GM18907 (cell line): Measurements from ENCODE around the gene PARP9.
"Not testable (repeated sequence)": the region's sequence is repeated elsewhere in the genome, so short reads cannot be mapped to it uniquely, and the experiment has no call there.

Experiments
- ATAC-seq: cut with Tn5 transposase; IDR thresholded peaks from one replicate; pipeline ENCODE4 v1.9.1; 2021; ENCODE audit warnings: mild to moderate bottlenecking, moderate library complexity; ENCODE audit not compliant: unreplicated experiment

The PARP9 gene

GRCh38 chr3:122523317-122523716 lies 40.8 kb downstream of the PARP9 start:
- no peak for ATAC-seq

DNA sequence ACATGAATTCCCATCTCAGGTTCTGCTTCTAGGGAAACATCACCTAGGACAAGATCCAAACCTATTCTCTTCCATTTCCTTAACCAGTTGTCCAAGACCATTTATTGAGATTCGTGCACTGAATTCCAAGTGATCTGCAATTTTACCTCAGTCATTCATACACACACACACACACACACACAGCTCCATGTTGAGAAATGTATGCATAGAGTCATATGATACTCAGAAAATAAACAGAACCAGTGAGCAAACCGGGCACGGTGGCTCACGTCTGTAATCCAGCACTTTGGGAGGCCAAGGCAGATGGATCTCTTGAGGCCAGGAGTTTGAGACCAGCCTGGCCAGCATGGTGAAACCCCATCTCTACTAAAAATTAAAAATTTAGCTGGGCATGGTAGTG lies 43.2 kb downstream of the PARP9 start:
- ATAC-seq: no peak

DNA sequence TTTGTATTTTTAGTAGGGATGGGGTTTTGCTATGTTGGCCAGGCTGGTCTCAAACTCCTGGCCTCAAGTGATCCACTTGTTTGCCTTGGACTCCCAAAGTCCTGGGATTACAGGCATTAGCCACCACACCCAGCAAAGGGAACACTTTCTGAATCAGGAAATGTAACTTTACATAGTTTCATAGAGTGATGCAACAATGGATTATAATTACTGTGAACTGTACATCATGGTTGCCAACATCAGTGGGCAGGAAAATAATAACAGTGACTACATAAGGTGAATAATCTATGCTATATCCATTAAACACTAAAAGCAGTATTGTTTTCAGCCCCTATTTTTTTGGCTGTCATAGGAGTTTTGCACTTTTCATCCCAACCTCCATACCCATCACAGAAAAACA lies 44.4 kb downstream of the PARP9 start:
- ATAC-seq: no peak

DNA sequence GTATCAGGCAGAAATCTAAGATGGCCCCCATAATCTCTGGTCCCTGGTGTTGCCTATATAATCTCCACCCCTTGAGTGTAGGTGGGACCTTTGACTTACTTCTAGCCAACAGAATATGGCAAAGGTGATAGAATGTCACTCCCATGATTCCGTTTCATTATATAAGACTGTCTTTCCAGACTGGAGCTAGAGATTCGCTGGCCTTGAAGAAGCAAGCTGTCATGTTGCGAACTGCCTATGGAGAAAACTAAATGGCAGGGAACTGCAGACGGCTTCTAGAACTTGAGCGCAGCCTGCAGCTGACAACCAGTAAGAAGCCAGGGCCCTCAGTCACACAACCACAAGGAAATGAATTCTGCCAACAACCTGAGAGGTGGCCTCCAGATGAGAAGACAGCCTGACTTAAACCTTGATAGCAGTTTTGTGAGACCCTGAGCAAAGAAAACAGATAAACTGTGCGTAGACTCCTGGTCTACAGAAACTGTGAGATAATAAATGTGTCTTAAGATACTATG lies 47.2 kb downstream of the PARP9 start:
- no peak for ATAC-seq

- ATAC-seq: no peak
Observed at GRCh38 chr3:122515870-122516269, 48.2 kb downstream of the PARP9 start.

DNA sequence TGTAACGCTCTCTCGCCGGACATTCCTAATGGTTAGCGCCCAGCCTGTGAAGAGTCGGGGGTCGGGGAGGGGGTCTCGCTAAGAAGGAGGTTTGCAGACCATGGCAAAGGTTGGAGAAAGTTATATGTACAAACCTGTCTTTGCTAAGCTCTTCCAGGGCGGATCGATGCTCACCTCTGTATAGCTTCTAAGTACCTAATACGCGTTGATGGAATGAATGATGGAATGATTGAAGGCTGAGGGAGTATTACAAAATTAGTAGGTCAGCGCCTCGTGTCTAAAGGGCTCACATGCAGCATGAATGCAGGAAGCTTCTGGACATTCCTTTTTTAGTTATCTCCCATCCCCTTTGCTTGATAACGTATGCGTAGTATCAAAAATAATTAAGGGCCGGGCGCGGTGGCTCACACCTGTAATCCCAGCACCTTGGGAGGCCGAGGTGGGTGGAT lies 49.1 kb downstream of the PARP9 start:
- no peak for ATAC-seq

- peak; percentile 87 for ATAC-seq
Observed at GRCh38 chr3:122514123-122515019, 49.7 kb downstream of the PARP9 start, which contains the start of gene KPNA1. Gene KPNA1 (minus strand): TSS chr3:122514939. CDS start chr3:122496565, 18,374 bp downstream.

DNA sequence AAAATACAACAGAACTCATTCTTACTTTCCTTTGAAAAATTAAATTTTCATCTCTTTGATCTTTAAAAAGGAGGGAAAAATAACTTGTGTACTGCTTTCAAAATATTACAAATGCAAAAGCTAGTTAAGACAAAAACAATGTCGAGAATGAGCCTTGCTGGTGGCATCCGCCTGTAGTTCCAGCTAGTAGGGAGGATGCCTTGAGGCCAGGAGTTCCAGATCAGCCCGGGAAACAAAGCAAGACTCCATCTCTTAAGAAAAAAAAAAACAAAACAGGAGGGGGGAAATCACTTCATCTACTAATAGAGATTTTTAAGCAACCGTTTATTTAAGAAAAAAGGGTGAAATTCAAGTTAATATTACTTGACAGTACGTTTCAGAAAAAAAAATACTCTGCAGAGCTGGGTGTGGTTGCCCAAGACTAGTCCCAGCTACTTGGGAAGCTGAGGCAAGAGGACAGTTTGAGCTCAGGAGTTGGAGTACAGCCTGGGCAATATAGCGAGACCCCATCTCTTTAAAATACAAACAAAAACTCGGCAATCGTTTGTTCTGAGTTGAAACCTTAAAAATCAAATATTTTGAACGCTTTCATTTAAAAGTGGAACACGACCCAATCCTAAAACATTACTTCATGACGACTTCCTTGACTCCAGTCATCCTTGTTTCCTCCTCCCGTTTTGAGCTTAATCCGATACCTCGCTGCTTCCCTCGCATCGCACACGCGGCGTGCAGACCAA lies 50.5 kb downstream of the PARP9 start:
- no peak for ATAC-seq

GRCh38 chr3:122512284-122512683 lies 51.8 kb downstream of the PARP9 start:
- ATAC-seq: no peak

DNA sequence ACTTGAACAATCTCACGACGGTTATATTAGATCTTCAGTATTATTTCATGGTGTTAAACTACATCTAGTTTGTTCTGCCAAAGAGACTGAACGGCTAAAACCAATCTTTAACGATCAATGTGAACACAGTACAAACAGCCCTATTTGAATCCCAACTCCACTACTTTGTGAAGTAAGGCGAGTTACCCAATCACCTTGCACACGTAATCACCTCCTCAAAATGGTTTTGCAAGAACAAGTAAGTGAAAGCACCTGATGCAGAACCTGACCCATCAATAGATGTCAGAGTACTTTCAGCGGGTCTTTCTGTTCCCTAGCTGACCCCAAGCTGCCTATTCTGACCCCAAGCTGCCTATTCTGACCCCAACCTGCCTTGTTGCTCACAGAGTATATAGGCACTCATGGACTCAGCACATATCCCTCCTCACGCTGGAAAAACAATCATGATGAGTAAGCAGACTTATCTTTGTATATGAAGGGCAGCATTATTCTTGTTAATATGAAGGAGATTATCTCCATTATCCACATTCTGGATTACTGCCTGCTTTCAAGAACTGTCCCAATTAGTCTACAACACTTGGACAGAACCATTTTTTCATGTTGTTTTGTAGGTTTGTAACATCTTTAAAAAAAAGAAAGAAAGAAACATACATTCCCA lies 53.1 kb downstream of the PARP9 start:
- no peak for ATAC-seq

GRCh38 chr3:122508944-122509343 lies 55.2 kb downstream of the PARP9 start:
- ATAC-seq: not testable (repeated sequence)

GRCh38 chr3:122508135-122508914 lies 55.8 kb downstream of the PARP9 start:
- no peak for ATAC-seq

- no peak for ATAC-seq
Observed at GRCh38 chr3:122506450-122506849, 57.6 kb downstream of the PARP9 start.

DNA sequence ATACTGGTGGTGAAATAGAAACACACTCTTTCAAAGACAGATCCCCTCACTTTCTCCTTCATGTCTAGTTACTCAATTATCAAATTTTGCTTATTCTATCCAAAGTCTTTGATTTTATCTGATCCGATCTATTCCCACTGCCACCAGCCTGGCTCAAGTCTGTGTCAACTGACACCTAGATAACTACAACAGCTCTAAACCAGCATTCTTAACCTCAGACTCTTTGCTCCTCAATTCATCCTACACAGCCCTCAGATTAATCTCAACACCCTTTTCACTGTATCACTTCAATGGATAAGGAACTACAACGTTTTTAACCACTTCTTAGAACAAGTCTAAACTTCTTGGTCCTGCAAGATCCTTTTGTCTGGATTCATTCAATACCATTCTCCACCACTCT lies 58.4 kb downstream of the PARP9 start:
- ATAC-seq: no peak

DNA sequence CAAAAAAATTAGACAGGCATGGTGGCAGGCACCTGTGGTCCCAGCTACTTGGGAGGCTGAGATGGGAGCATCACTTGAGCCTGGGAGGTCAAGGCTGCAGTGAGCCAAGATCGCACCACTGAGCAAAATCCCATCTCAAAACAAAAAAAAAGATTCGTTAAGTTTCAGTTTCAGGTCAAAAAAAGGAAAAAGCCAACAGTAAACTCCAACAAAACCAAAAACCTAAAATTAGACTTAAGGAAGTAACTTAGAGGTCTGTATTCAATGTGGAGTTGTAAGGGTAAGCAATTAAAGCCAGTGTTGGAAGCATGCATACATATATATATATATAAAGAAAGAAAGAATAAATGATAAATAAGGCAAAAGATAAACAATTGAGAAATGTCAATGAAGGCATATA lies 61.2 kb downstream of the PARP9 start:
- no peak for ATAC-seq

GRCh38 chr3:122502139-122502538 lies 62.0 kb downstream of the PARP9 start:
- no peak for ATAC-seq

- ATAC-seq: not testable (repeated sequence)
Observed at GRCh38 chr3:122500964-122501363, 63.1 kb downstream of the PARP9 start.

- no peak for ATAC-seq
Observed at GRCh38 chr3:122498152-122498551, 65.9 kb downstream of the PARP9 start.

DNA sequence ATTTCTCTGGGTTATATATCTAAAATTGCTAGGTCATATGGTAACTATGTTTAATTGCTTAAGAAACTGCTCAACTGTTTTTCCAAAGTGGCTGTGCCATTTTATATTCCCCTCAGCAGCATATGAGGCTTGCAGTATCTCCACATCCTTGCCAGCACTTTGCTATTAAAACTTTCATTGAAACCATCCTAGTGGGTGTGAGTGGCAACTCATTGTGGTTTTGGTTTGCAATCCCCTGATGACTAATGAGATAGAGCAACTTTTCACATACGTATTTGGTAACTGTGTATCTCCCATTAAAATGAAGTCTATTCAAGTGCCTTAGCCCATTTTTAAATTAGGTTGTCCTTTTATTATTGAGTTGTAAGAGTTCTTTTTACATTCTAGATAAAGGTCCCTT lies 66.7 kb downstream of the PARP9 start:
- ATAC-seq: peak; percentile 92

GRCh38 chr3:122496508-122496907 lies 67.6 kb downstream of the PARP9 start:
- no peak for ATAC-seq
